22Rv1 (cell line): Measurements from ENCODE around the gene NETO1.

Source experiments
- H3K27ac ChIP-seq: fragments of 450-650 bp; 2 replicates; pipeline ENCODE4 v1.5.1; 2017
- CTCF ChIP-seq: fragments of 450-650 bp; IDR thresholded peaks from 2 replicates; pipeline ENCODE4 v1.5.1; 2017; ENCODE audit warnings: mild to moderate bottlenecking
- ZFX ChIP-seq: fragments of 450-650 bp; IDR thresholded peaks from 2 replicates; pipeline ENCODE4 v1.6.1; 2017; ENCODE audit warnings: antibody characterized with exemption, borderline replicate concordance

The NETO1 gene

DNA sequence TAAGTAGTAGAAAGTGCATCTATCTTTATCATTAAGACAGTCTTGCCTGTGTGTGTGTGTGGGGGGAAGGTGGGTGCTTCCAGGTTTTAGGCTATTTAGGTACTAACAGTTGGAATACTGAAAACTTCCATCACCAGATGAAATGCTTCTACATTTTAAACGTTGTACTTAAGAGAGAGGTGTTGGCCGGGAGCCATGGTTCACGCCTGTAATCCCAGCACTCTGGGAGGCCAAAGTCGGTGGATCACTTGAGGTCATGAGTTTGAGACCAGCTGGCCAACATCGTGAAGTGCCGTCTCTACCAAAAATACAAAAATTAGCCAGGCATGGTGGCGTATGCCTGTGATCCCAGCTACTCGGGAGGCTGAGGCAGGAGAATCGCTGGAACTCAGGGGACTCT, 4.0 kb downstream of the NETO1 start:
- no peak overlapping the region for H3K27ac ChIP-seq
- TF ChIP-seq CTCF (no peak), ZFX (no peak)

- H3K27ac ChIP-seq = no peak overlapping the region
- TF ChIP-seq ZFX = no peak
- TF ChIP-seq CTCF = no peak
Measured at GRCh38 chr18:72859088-72859487, 8.7 kb downstream of the NETO1 start.

GRCh38 chr18:72849671-72850070, 18.1 kb downstream of the NETO1 start:
- H3K27ac ChIP-seq = no peak overlapping the region
- no peak for TF ChIP-seq CTCF
- TF ChIP-seq ZFX = no peak

GRCh38 chr18:72848503-72849237, 19.1 kb downstream of the NETO1 start:
- TF ChIP-seq ZFX = no peak
- TF ChIP-seq CTCF = no peak
- no peak overlapping the region for H3K27ac ChIP-seq

DNA sequence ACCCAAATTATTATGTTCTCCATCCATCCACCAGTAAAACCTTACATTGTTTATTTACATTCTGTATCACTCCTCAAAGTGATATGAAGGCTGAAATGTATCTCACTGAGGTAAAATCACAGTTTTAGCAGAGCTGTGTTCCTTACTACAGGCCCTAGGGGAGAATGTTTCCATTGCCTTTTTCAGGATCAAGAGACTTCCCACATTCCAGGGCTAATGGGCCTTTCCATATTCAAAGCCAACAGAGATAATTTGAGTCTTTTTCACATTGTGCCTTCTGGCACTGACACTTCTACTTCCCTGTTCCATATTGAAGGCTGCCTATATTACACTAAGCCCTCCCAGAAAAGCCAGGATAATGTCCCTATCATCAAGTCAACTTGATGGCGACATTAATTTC, 20.0 kb downstream of the NETO1 start:
- H3K27ac ChIP-seq = no peak overlapping the region
- TF ChIP-seq CTCF (no peak), ZFX (no peak)

DNA sequence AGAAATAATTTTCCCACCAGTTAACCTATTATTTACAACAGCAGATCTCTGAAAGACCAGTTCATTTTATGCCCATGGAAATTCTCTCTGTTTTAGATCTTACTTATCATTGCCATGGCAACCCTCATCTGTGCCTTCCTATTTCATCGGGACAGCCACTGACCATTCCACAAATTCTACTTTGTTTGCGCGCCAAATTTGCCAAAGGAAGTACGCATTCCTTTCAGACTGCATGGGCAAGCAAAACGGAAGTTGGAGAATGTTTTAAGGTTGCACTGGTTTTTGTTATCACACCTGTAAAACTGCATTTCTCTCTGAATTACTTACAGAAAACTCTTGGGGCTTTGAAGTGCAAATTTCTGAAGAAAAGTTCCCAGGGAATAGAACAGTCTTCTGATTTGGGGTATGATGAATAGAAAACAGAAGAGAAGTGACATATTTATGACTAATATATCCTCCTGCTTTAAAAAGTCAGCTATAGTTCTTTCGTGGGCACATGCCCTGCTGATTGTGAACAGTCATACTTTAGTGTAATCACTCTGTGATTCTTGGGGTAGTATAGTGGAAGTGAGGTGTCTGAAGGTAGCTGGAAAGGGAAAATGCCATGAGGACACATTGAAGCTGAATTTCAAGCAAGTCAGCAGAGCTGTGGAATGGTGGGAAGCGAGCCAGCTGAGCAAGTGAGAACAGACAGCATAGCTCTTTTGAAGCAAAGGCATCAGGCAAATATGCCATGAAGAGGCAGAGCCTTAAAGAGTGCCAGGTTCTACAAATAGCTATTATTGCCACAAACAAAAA, 20.9 kb downstream of the NETO1 start:
- H3K27ac ChIP-seq = no peak overlapping the region
- TF ChIP-seq ZFX (no peak), CTCF (no peak)

- TF ChIP-seq ZFX (no peak), CTCF (no peak)
- H3K27ac ChIP-seq = no peak overlapping the region
Measured at GRCh38 chr18:72843743-72844142, 24.0 kb downstream of the NETO1 start.
